H9 (cell line): ENCODE results near the gene LDB3. TPM values are rescaled to one million over a fixed set of nuclear protein-coding genes. Genes with fewer than 3 reads are reported as not detected.

Experiments used
- DNase-seq: peaks from one replicate; pipeline ENCODE4 v3.0.0-alpha.2; 2017
- H2AFZ ChIP-seq: one replicate; pipeline ENCODE4 v1.6.1; 2013; ENCODE audit warnings: mild to moderate bottlenecking, low read length, control low read depth, moderate library complexity
- H2AK5ac ChIP-seq: 2 replicates; pipeline ENCODE4 v1.6.1; 2013; ENCODE audit warnings: low read length, control low read depth, mixed read lengths; ENCODE audit not compliant: insufficient read length
- H2BK120ac ChIP-seq: one replicate; pipeline ENCODE4 v1.6.1; 2013; ENCODE audit warnings: low read depth, mild to moderate bottlenecking, low read length, control low read depth, inconsistent platforms; ENCODE audit not compliant: poor library complexity, severe bottlenecking
- H2BK12ac ChIP-seq: 2 replicates; pipeline ENCODE4 v1.6.1; 2013; ENCODE audit warnings: low read length, control low read depth, mixed read lengths, low read depth; ENCODE audit not compliant: insufficient read length
- H2BK15ac ChIP-seq: 2 replicates; pipeline ENCODE4 v1.6.1; 2013; ENCODE audit warnings: low read depth, low read length, control low read depth
- H2BK20ac ChIP-seq: one replicate; pipeline ENCODE4 v1.6.1; 2013; ENCODE audit warnings: low read depth, mild to moderate bottlenecking, low read length, control low read depth, inconsistent platforms; ENCODE audit not compliant: poor library complexity, severe bottlenecking
- H2BK5ac ChIP-seq: 2 replicates; pipeline ENCODE4 v1.6.1; 2013; ENCODE audit warnings: low read length, control low read depth, mixed read lengths; ENCODE audit not compliant: insufficient read length
- H3K14ac ChIP-seq: 2 replicates; pipeline ENCODE4 v1.6.1; 2013; ENCODE audit warnings: low read length, control low read depth; ENCODE audit not compliant: insufficient read depth
- H3K18ac ChIP-seq: 2 replicates; pipeline ENCODE4 v1.6.1; 2013; ENCODE audit warnings: low read depth, mild to moderate bottlenecking, mixed read lengths, low read length, control low read depth; ENCODE audit not compliant: insufficient read length
- H3K23ac ChIP-seq: 2 replicates; pipeline ENCODE4 v1.6.1; 2013; ENCODE audit warnings: low read length, control low read depth, mixed read lengths, low read depth; ENCODE audit not compliant: insufficient read length
- H3K23me2 ChIP-seq: 2 replicates; pipeline ENCODE4 v1.6.1; 2013; ENCODE audit warnings: low read depth, mild to moderate bottlenecking, mixed read lengths, low read length, control low read depth; ENCODE audit not compliant: insufficient read length, poor library complexity, severe bottlenecking
- H3K27ac ChIP-seq: 2 replicates; pipeline ENCODE4 v1.5.1; 2013; ENCODE audit warnings: low read length, control low read depth, mixed read lengths, low read depth; ENCODE audit not compliant: insufficient read length
- H3K27me3 ChIP-seq: 2 replicates; pipeline ENCODE4 v1.6.1; 2013; ENCODE audit warnings: low read length, control low read depth, inconsistent platforms; ENCODE audit not compliant: insufficient read depth
- H3K4ac ChIP-seq: 2 replicates; pipeline ENCODE4 v1.6.1; 2013; ENCODE audit warnings: low read depth, mild to moderate bottlenecking, control low read depth, inconsistent platforms, low read length, moderate library complexity
- H3K4me1 ChIP-seq: 2 replicates; pipeline ENCODE4 v1.6.1; 2013; ENCODE audit warnings: low read length, control low read depth, inconsistent platforms; ENCODE audit not compliant: insufficient read depth
- H3K4me2 ChIP-seq: 2 replicates; pipeline ENCODE4 v1.6.1; 2013; ENCODE audit warnings: low read length, control low read depth, mixed read lengths; ENCODE audit not compliant: insufficient read length, insufficient read depth
- H3K56ac ChIP-seq: 2 replicates; pipeline ENCODE4 v1.6.1; 2013; ENCODE audit warnings: low read depth, mild to moderate bottlenecking, mixed read lengths, low read length, control low read depth; ENCODE audit not compliant: insufficient read length
- H3K79me1 ChIP-seq: 2 replicates; pipeline ENCODE4 v1.6.1; 2013; ENCODE audit warnings: low read depth, mild to moderate bottlenecking, moderate library complexity, low read length, control low read depth, inconsistent platforms; ENCODE audit not compliant: insufficient read depth, poor library complexity, severe bottlenecking
- H3K79me2 ChIP-seq: 2 replicates; pipeline ENCODE4 v1.6.1; 2013; ENCODE audit warnings: low read length, control low read depth, inconsistent platforms; ENCODE audit not compliant: insufficient read depth
- H3K9ac ChIP-seq: 2 replicates; pipeline ENCODE4 v1.6.1; 2013; ENCODE audit warnings: low read length, control low read depth, mixed read lengths; ENCODE audit not compliant: insufficient read length; ENCODE audit errors: extremely low read depth
- H3K9me3 ChIP-seq: one replicate; pipeline ENCODE4 v1.6.1; 2013; ENCODE audit warnings: low read depth, low read length, inconsistent platforms; ENCODE audit not compliant: control insufficient read depth
- H3T11ph ChIP-seq: one replicate; pipeline ENCODE4 v1.6.1; 2013; ENCODE audit warnings: mild to moderate bottlenecking, low read length, control low read depth, inconsistent platforms
- H4K20me1 ChIP-seq: one replicate; pipeline ENCODE4 v1.6.1; 2013; ENCODE audit not compliant: control insufficient read depth, insufficient read length, insufficient read depth
- H4K5ac ChIP-seq: 2 replicates; pipeline ENCODE4 v1.6.1; 2013; ENCODE audit warnings: low read depth, mild to moderate bottlenecking, mixed read lengths, low read length, control low read depth; ENCODE audit not compliant: insufficient read length
- H4K8ac ChIP-seq: replicated peaks from 2 replicates; pipeline ENCODE4 v1.6.1; 2013; ENCODE audit warnings: low read length, control low read depth, mixed read lengths, low read depth; ENCODE audit not compliant: insufficient read length
- H4K91ac ChIP-seq: 2 replicates; pipeline ENCODE4 v1.6.1; 2013; ENCODE audit warnings: low read depth, mild to moderate bottlenecking, moderate library complexity, mixed read lengths, low read length, control low read depth; ENCODE audit not compliant: insufficient read length
- H3K27ac Mint-ChIP-seq, 3 experiments: 2 replicates in 2 of 3; 3 replicates in 1 of 3; pipeline ENCODE4 v1.8.0; 2020 to 2021; ENCODE audit warnings: mixed read lengths in 3 of 3, mild to moderate bottlenecking in 1 of 3, moderate library complexity in 1 of 3
- H3K27me3 Mint-ChIP-seq: 2 replicates; pipeline ENCODE4 v1.8.0; 2021; ENCODE audit warnings: low read depth, mild to moderate bottlenecking, moderate library complexity, mixed read lengths
- H3K36me3 Mint-ChIP-seq, 3 experiments: 2 replicates in 2 of 3; 3 replicates in 1 of 3; pipeline ENCODE4 v1.8.0; 2020 to 2021; ENCODE audit warnings: low read depth in 3 of 3, mixed read lengths in 3 of 3; ENCODE audit not compliant: insufficient read depth in 1 of 3
- H3K4me1 Mint-ChIP-seq, 2 experiments: 2 replicates each; pipeline ENCODE4 v1.8.0; 2020; ENCODE audit warnings: mixed read lengths in 2 of 2
- H3K4me3 Mint-ChIP-seq, 2 experiments: 2 replicates in 1 of 2; 3 replicates in 1 of 2; pipeline ENCODE4 v1.8.0; 2020 to 2021; ENCODE audit warnings: mild to moderate bottlenecking in 2 of 2, mixed read lengths in 2 of 2, moderate library complexity in 1 of 2
- H3K9me3 Mint-ChIP-seq, 2 experiments: 2 replicates in 1 of 2; 3 replicates in 1 of 2; pipeline ENCODE4 v1.8.0; 2020; ENCODE audit warnings: mild to moderate bottlenecking in 2 of 2, mixed read lengths in 2 of 2, moderate library complexity in 1 of 2
- WGBS: extraction: QIAGEN DNeasy Blood & Tissue Kit; methylation state at CpG from one replicate; pipeline ENCODE4 v1.1.7; 2013; ENCODE audit warnings: missing lambda C conversion rate, low lambda C conversion rate, mixed read lengths; ENCODE audit not compliant: insufficient read length; ENCODE audit errors: extremely low coverage; 5-methylcytosine and 5-hydroxymethylcytosine counted together
- total RNA-seq: library from RNA; stranded (reverse); gene quantifications from 2 replicates; pipeline ENCODE4 v1.2.1, GENCODE V29; 2021
- TF ChIP-seq, protein P1 (sequence below): fragments of 200-600 bp; sonication (generic); conservative IDR thresholded peaks from 3 replicates; pipeline ENCODE4 v1.8.0; 2021; ENCODE audit warnings: antibody characterized with exemption, mild to moderate bottlenecking

LDB3 gene
- total RNA-seq, 1 experiment from 2014 or later = 0.17 TPM

DNA sequence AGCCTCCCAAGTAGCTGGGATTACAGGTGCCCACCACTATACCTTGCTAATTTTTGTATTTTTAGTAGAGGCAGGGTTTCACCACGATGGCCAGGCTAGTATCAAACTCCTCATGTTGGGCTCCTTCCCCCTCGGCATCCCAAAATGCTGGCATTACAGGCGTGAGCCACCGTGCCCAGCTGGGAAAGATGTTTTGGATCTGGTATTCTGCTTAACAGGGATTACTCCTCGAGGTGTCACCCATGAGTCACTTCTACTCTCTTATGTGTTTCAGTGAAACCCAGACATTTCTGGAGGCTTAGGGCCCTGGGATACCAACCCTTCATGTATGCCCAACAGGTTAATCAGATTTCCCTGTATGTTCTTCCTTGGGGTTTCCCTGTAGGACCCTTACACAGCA lies 25.8 kb upstream of the LDB3 start:
- H3K27ac Mint-ChIP-seq = peak overlapping the region in 1 of 3 experiments; percentile 48; a peak in 1 of 7 replicates
- Histone ChIP-seq H2BK5ac (no peak overlapping the region), H3T11ph (no peak overlapping the region), H2BK15ac (no peak overlapping the region), H3K79me2 (no peaks in the 10 kb centered on the region), H3K9ac (no peak overlapping the region), H3K4me2 (no peak overlapping the region), H3K79me1 (no peaks in the 10 kb centered on the region), H2BK120ac (no peak overlapping the region), H3K56ac (no peak overlapping the region), H4K20me1 (no peaks in the 10 kb centered on the region), H3K27ac (no peak overlapping the region), H3K9me3 (no peaks in the 10 kb centered on the region), H2AFZ (no peak overlapping the region), H4K91ac (no peak overlapping the region), H3K4ac (no peak overlapping the region), H4K8ac (no peak overlapping the region), H3K23ac (no peak overlapping the region), H3K27me3 (no peaks in the 10 kb centered on the region), H2BK12ac (no peak overlapping the region), H3K4me1 (no peaks in the 10 kb centered on the region), H2AK5ac (no peak overlapping the region), H3K23me2 (no peaks in the 10 kb centered on the region), H3K14ac (no peak overlapping the region), H2BK20ac (no peak overlapping the region), H3K18ac (no peak overlapping the region), H4K5ac (no peak overlapping the region)
- no peak overlapping the region for H3K4me3 Mint-ChIP-seq
- peaks cover 2% of the 10 kb centered on the region; the same call in 1 of the 2 replicates for H3K27me3 Mint-ChIP-seq
- DNase-seq = no peak
- H3K4me1 Mint-ChIP-seq = no peaks in the 10 kb centered on the region
- H3K36me3 Mint-ChIP-seq = peaks cover 0 to 7% (median 0%) of the 10 kb centered on the region in 3 experiments; a peak in 2 of 7 replicates
- peaks cover 9 to 15% of the 10 kb centered on the region in 2 experiments for H3K9me3 Mint-ChIP-seq
- TF ChIP-seq, protein P1, sequence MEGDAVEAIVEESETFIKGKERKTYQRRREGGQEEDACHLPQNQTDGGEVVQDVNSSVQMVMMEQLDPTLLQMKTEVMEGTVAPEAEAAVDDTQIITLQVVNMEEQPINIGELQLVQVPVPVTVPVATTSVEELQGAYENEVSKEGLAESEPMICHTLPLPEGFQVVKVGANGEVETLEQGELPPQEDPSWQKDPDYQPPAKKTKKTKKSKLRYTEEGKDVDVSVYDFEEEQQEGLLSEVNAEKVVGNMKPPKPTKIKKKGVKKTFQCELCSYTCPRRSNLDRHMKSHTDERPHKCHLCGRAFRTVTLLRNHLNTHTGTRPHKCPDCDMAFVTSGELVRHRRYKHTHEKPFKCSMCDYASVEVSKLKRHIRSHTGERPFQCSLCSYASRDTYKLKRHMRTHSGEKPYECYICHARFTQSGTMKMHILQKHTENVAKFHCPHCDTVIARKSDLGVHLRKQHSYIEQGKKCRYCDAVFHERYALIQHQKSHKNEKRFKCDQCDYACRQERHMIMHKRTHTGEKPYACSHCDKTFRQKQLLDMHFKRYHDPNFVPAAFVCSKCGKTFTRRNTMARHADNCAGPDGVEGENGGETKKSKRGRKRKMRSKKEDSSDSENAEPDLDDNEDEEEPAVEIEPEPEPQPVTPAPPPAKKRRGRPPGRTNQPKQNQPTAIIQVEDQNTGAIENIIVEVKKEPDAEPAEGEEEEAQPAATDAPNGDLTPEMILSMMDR = no peak
- no CpG with 5 or more reads among the region's 5 CpGs for WGBS
